MCF 10A (cell line): ENCODE data around the gene TLE5. TPM values are rescaled to one million over a fixed set of nuclear protein-coding genes. Genes with fewer than 3 reads are reported as not detected.
A peak's percentile ranks its signal among the peaks of the same experiment; 100 is the strongest.
"Not testable (repeated sequence)": the region's sequence is repeated elsewhere in the genome, so short reads cannot be mapped to it uniquely, and the experiment has no call there.

Source experiments
- BruUV-seq: library from RNA; stranded (reverse); fragments of 400-500 nt; replicated peaks from 2 replicates; lab custom pipeline; 2021; lab: Mats Ljungman, UMichigan
- CTCF ChIA-PET: fragments of 300-600 bp; sonication (Branson Sonifier 250); formaldehyde crosslinking; extraction: SDS; loops from one replicate; lab custom pipeline; 2021; ENCODE audit warnings: antibody characterized with exemption, inconsistent platforms; lab: Yijun Ruan, JAX
- POLR2A ChIA-PET: fragments of 300-600, 350-650 bp; sonication (Branson Sonifier 250); formaldehyde crosslinking; extraction: SDS; loops from one replicate; lab custom pipeline; 2020; ENCODE audit warnings: antibody characterized with exemption, inconsistent platforms; lab: Yijun Ruan, JAX
- DNase-seq: peaks from one replicate; pipeline ENCODE4 v3.0.0-alpha.2; 2018; ENCODE audit not compliant: unreplicated experiment
- H3K27ac Mint-ChIP-seq: one replicate; pipeline ENCODE4 v1.8.0; 2022; ENCODE audit warnings: mild to moderate bottlenecking, low read depth, mixed read lengths; ENCODE audit not compliant: unreplicated experiment
- H3K27me3 Mint-ChIP-seq: one replicate; pipeline ENCODE4 v1.8.0; 2022; ENCODE audit warnings: mixed read lengths; ENCODE audit not compliant: insufficient read depth, unreplicated experiment
- H3K36me3 Mint-ChIP-seq: one replicate; pipeline ENCODE4 v1.8.0; 2022; ENCODE audit warnings: mild to moderate bottlenecking, moderate library complexity, mixed read lengths; ENCODE audit not compliant: insufficient read depth, unreplicated experiment
- H3K4me1 Mint-ChIP-seq: one replicate; pipeline ENCODE4 v1.8.0; 2022; ENCODE audit warnings: mixed read lengths; ENCODE audit not compliant: insufficient read depth, unreplicated experiment
- H3K4me3 Mint-ChIP-seq: one replicate; pipeline ENCODE4 v1.8.0; 2022; ENCODE audit warnings: mild to moderate bottlenecking, moderate library complexity, mixed read lengths; ENCODE audit not compliant: unreplicated experiment
- H3K9me3 Mint-ChIP-seq: one replicate; pipeline ENCODE4 v1.8.0; 2022; ENCODE audit warnings: mixed read lengths; ENCODE audit not compliant: unreplicated experiment
- CTCF ChIP-seq: fragments of 200-600 bp; IDR thresholded peaks from one replicate; pipeline ENCODE4 v1.8.0; 2022; ENCODE audit warnings: antibody characterized with exemption, mild to moderate bottlenecking; ENCODE audit not compliant: unreplicated experiment
- intact Hi-C: fragments of 100-400 bp; cut with micrococcal nuclease; formaldehyde crosslinking; loops from 2 replicates; pipeline ENCODE4 v1.14.1; 2022
- total RNA-seq: library from RNA; stranded (reverse); gene quantifications from 2 replicates; pipeline ENCODE4 v1.2.3, GENCODE V29; 2022

Gene TLE5
- total RNA-seq, 1 experiment from 2014 or later, result 266 TPM

- Mint-ChIP-seq H3K9me3 (no peaks in the 10 kb centered on the region), H3K27me3 (no peaks in the 10 kb centered on the region), H3K27ac (no peak overlapping the region), H3K4me1 (peaks cover 39% of the 10 kb centered on the region), H3K4me3 (no peak overlapping the region), H3K36me3 (peaks cover 50% of the 10 kb centered on the region)
- ChIA-PET CTCF (no interaction called here), POLR2A (interaction anchor here (2.7 to 5.7 kb wide), 3 partner anchors 17 to 102 kb away, joined by 14 to 56 read pairs (median 38); partner anchors contain the start of gene TLE6)
- TF ChIP-seq CTCF, result no peak
- DNase-seq, result no peak
- intact Hi-C loops, result no loop called here
- BruUV-seq, result no TSS peak
Measured at GRCh38 chr19:3053780-3054179, 8.5 kb downstream of the TLE5 start.

- CTCF ChIA-PET, result interaction anchor here (0.5 to 1.0 kb wide), 2 partner anchors 77 to 209 kb away, joined by 3 read pairs; no protein-coding TSS in a partner anchor
- no peak for TF ChIP-seq CTCF
- H3K4me1 Mint-ChIP-seq, result peaks cover 39% of the 10 kb centered on the region
- H3K4me3 Mint-ChIP-seq, result no peak overlapping the region
- peaks cover 45% of the 10 kb centered on the region for H3K36me3 Mint-ChIP-seq
- H3K9me3 Mint-ChIP-seq, result no peaks in the 10 kb centered on the region
- H3K27ac Mint-ChIP-seq, result no peak overlapping the region
- no peak for DNase-seq
- BruUV-seq, result TSS peak; percentile 88
- POLR2A ChIA-PET, result interaction anchor here (2.7 to 5.7 kb wide), 2 partner anchors 16 to 76 kb away, joined by 14 to 56 read pairs; partner anchors contain the start of gene TLE6
- intact Hi-C loops, result no loop called here
- no peaks in the 10 kb centered on the region for H3K27me3 Mint-ChIP-seq
Measured at GRCh38 chr19:3053218-3053621, 9.1 kb downstream of the TLE5 start.

GRCh38 chr19:3050016-3050415 lies 12.3 kb downstream of the TLE5 start:
- H3K4me3 Mint-ChIP-seq, POLR2A ChIA-PET, CTCF ChIA-PET, DNase-seq, BruUV-seq, H3K27ac Mint-ChIP-seq, H3K27me3 Mint-ChIP-seq, H3K9me3 Mint-ChIP-seq, intact Hi-C loops: not testable (repeated sequence)
- peaks cover 16% of the 10 kb centered on the region for H3K4me1 Mint-ChIP-seq
- peaks cover 26% of the 10 kb centered on the region for H3K36me3 Mint-ChIP-seq

DNA sequence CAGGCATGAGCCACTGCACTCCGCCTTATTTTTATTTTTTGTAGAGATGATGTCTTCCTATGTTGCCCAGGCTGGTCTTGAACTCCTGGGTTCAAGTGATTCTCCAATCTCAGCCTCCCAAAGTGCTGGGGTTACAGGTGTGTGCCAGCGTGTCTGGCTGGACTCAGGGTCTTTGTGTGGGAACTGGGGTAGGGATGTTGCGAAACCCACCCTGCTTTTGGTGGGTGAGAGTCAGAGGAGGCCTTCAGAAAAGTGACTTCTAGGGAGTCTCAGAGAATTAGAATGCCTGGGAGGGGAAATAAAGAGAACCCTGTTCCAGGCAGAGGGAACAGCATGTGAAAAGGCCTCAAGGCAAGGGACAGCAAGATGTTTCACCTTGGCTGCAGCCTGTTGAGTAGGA lies 13.2 kb downstream of the TLE5 start:
- TF ChIP-seq CTCF, result no peak
- Mint-ChIP-seq H3K9me3 (no peaks in the 10 kb centered on the region), H3K27me3 (no peaks in the 10 kb centered on the region), H3K4me1 (peaks cover 7% of the 10 kb centered on the region), H3K4me3 (no peak overlapping the region), H3K36me3 (peaks cover 18% of the 10 kb centered on the region), H3K27ac (no peak overlapping the region)
- DNase-seq, result no peak
- intact Hi-C loops, result loop anchor here (10.0 kb wide), 1 partner anchor 364 kb away; no protein-coding TSS in a partner anchor
- ChIA-PET CTCF (no interaction called here), POLR2A (no interaction called here)
- BruUV-seq, result no TSS peak
